ENCODE data around the gene RIOK3.

Gene RIOK3

DNA sequence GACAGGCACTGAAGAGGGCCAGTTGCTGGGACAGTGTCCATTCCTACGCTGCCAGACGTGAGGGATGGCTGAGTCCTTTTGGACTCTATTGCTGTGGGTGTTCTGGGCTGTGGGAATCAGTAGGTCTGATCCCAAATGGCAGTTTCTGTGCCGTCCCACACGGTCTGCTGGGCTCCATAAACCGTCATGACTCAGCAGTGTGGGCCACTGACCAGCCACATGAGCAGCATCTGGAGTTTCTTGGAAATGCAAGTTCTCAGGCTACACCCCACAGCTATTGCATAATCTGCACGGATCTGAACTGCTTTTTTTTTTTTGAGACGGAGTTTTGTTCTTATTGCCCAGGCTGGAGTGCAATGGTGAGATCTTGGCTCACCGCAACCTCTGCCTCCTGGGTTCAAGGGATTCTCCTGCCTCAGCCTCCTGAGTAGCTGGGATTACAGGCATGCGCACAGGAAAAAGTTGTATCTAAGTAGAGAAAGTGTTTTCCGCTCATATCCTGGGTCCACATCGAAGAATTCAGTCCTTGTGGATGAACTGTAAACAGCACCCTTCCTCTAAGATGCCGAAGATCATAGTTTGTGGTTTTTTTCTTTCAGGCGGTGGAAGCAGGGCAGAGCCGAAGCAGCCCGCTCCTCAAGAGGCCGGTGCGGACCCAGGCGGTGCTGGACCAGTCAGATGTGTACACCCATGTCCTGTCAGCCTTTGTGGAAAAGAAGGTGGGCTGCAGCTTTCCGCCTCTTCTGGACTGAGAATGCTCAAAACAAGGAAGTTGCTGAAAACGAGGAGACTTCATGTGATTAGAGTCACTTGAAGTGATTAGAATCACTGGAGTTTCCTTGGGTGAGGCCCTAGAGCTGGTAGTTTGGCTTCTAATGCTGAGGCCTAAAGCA lies 75.7 kb downstream of the RIOK3 start:
- DNase-seq (ENCODE audit: low read depth in 1 of 2, low spot score in 1 of 2), result no peak

GRCh38 chr18:23529604-23530003 lies 76.5 kb downstream of the RIOK3 start:
- DNase-seq (ENCODE audit: low read depth in 1 of 2, low spot score in 1 of 2), result no peak

DNA sequence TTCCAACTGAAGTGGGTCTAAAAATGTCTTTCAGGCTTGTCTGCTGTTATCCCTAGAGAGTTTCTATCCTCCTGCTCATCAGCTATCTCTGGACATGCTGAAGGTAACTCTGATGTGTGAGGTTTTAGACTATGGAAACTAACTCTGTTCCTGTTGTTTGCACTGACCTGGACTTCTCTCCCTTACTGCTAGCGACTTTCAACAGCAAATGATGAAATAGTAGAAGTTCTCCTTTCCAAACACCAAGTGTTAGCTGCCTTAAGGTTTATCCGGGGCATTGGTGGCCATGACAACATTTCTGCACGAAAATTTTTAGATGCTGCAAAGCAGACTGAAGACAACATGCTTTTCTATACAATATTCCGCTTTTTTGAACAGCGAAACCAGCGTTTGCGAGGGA lies 77.1 kb downstream of the RIOK3 start:
- DNase-seq (ENCODE audit: low read depth in 1 of 2, low spot score in 1 of 2), result no peak

DNA sequence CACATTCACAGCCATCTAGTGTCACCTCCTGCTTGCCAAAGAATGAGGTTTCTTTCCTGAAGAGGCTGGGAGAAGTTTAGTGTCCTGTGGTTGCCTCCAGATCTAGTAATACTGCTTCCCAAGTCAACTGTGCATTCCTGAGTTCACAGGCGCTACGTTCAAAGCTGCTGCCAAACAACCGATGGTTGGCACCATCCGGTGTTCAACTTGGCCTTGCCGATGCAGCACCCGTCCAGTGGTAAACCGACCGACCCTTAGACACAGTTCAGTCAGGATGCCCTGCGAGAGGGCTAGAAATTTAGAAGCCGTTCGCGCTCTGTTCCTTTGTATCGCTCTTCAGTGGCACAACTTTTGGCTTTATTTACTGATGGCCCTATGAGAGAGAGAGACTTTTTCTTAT lies 78.8 kb downstream of the RIOK3 start:
- no peak for DNase-seq (ENCODE audit: low read depth in 1 of 2, low spot score in 1 of 2)

All from activated T-helper 1 cell treated with anti-CD3 and anti-CD28 coated beads, Interleukin-2, amount 50 U/mL, for 16 hours (primary cell).